MM.1S (cell line): Measurements from ENCODE around the gene SPC25.

Source experiments
- EZH2 ChIP-seq: fragments of 300-600 bp; sonication (generic); optimal IDR thresholded peaks from 2 replicates; pipeline ENCODE3; 2017; ENCODE audit warnings: low read depth, mild to moderate bottlenecking, antibody characterized with exemption, low read length, mixed read lengths
- EZH2phosphoT487 ChIP-seq: fragments of 300-600 bp; sonication (generic); IDR thresholded peaks from 2 replicates; pipeline ENCODE4 v1.6.1; 2018; ENCODE audit warnings: antibody characterized with exemption, low read length

DNA sequence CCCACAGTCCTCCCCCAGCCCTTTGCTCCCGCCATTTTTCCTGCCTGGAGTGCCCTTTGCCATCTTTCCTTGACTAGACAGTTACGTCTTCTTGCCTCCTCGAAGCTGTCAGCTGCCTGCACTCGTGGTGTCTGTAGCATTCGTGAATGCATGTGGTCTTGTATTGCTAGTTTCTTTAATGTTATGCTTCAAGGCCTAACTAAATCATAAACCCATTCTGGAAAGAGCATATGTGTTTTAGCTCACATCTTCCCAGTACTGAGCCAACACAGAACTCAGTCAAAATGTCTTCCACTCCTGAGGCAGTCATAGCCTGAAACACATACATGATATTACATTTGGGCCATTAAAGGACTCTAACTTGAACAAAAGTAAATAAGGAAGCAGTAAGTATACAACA, 35.6 kb downstream of the SPC25 start:
- no peak for TF ChIP-seq EZH2
- no peak for TF ChIP-seq EZH2phosphoT487
